NCI-H524 (cell line): Measurements from ENCODE around the gene NAA80.
A peak's percentile ranks its signal among the peaks of the same experiment; 100 is the strongest.
"Not testable (repeated sequence)": the region's sequence is repeated elsewhere in the genome, so short reads cannot be mapped to it uniquely, and the experiment has no call there.

Experiments
- DNase-seq, 2 experiments: peaks; one replicate each; lab custom pipeline; 2025; lab: John Stamatoyannopoulos, UW

NAA80 gene

GRCh38 chr3:50270422-50271224 is 28.6 kb downstream of the NAA80 start:
- no peak for DNase-seq

GRCh38 chr3:50269977-50270413 is 29.2 kb downstream of the NAA80 start:
- no peak for DNase-seq

GRCh38 chr3:50269460-50269859 is 29.7 kb downstream of the NAA80 start:
- DNase-seq = no peak

- DNase-seq = no peak
These were observed 30.3 kb downstream of the NAA80 start, which contains the start of gene SEMA3B for GRCh38 chr3:50268703-50269451. SEMA3B (plus strand) TSS chr3:50269147; CDS start chr3:50269241, 94 bp downstream.

- DNase-seq = no peak
These were observed 30.9 kb downstream of the NAA80 start for GRCh38 chr3:50268276-50268675.

GRCh38 chr3:50267280-50267913 is 31.8 kb downstream of the NAA80 start:
- DNase-seq = peak; percentile 31 to 61

GRCh38 chr3:50266836-50267235 is 32.4 kb downstream of the NAA80 start:
- no peak for DNase-seq

GRCh38 chr3:50266017-50266416 is 33.2 kb downstream of the NAA80 start:
- DNase-seq = no peak

GRCh38 chr3:50265571-50265970 is 33.6 kb downstream of the NAA80 start:
- DNase-seq = no peak

GRCh38 chr3:50264964-50265485 is 34.2 kb downstream of the NAA80 start:
- DNase-seq = no peak

GRCh38 chr3:50264383-50264963 is 34.7 kb downstream of the NAA80 start:
- no peak for DNase-seq

GRCh38 chr3:50263478-50264382 is 35.5 kb downstream of the NAA80 start:
- DNase-seq = no peak

GRCh38 chr3:50262778-50263177 is 36.4 kb downstream of the NAA80 start:
- DNase-seq = no peak

GRCh38 chr3:50262200-50262599 is 37.0 kb downstream of the NAA80 start:
- DNase-seq = not testable (repeated sequence)

- no peak for DNase-seq
These were observed 37.7 kb downstream of the NAA80 start for GRCh38 chr3:50261505-50261904.

GRCh38 chr3:50260942-50261441 is 38.2 kb downstream of the NAA80 start:
- DNase-seq = no peak

- peak; percentile 43 to 75 for DNase-seq
These were observed 38.9 kb downstream of the NAA80 start for GRCh38 chr3:50260027-50260941.

- DNase-seq = peak in 1 of 2 experiments; percentile 56
These were observed 39.7 kb downstream of the NAA80 start for GRCh38 chr3:50259432-50260026.

GRCh38 chr3:50258979-50259378 is 40.2 kb downstream of the NAA80 start:
- no peak for DNase-seq
